NCI-H187 (cell line): Measurements from ENCODE around the gene ANK2.

Experiments
- DNase-seq, 2 experiments: peaks; one replicate each; lab custom pipeline; 2025; lab: John Stamatoyannopoulos, UW

The ANK2 gene

GRCh38 chr4:113049421-113050370, at the start of gene ANK2:
TSS of gene ANK2 (plus strand) at chr4:113049653. CDS start at chr4:113049729, 76 bp downstream.
- peak; percentile 15 to 63 for DNase-seq

GRCh38 chr4:113003841-113004240, 45.6 kb upstream of the ANK2 start:
- no peak for DNase-seq

GRCh38 chr4:113004655-113005054, 44.8 kb upstream of the ANK2 start:
- DNase-seq = no peak

- no peak for DNase-seq
Measured at GRCh38 chr4:113006632-113007031, 42.8 kb upstream of the ANK2 start.

GRCh38 chr4:113007151-113007550, 42.3 kb upstream of the ANK2 start:
- no peak for DNase-seq

- no peak for DNase-seq
Measured at GRCh38 chr4:113008135-113008534, 41.3 kb upstream of the ANK2 start.

- DNase-seq = no peak
Measured at GRCh38 chr4:113008716-113009115, 40.7 kb upstream of the ANK2 start.

GRCh38 chr4:113009461-113009860, 40.0 kb upstream of the ANK2 start:
- no peak for DNase-seq

- DNase-seq = no peak
Measured at GRCh38 chr4:113012122-113012725, 37.2 kb upstream of the ANK2 start.

GRCh38 chr4:113012786-113013185, 36.7 kb upstream of the ANK2 start:
- no peak for DNase-seq

GRCh38 chr4:113013751-113014150, 35.7 kb upstream of the ANK2 start:
- DNase-seq = no peak

- no peak for DNase-seq
Measured at GRCh38 chr4:113016377-113016776, 33.1 kb upstream of the ANK2 start.

- no peak for DNase-seq
Measured at GRCh38 chr4:113020966-113021365, 28.5 kb upstream of the ANK2 start.

- DNase-seq = no peak
Measured at GRCh38 chr4:113024388-113024787, 25.1 kb upstream of the ANK2 start.

GRCh38 chr4:113025416-113025815, 24.0 kb upstream of the ANK2 start:
- DNase-seq = no peak

- no peak for DNase-seq
Measured at GRCh38 chr4:113026556-113026955, 22.9 kb upstream of the ANK2 start.

GRCh38 chr4:113028074-113028473, 21.4 kb upstream of the ANK2 start:
- DNase-seq = no peak

- no peak for DNase-seq
Measured at GRCh38 chr4:113031212-113031611, 18.2 kb upstream of the ANK2 start.

- no peak for DNase-seq
Measured at GRCh38 chr4:113040793-113041192, 8.7 kb upstream of the ANK2 start.

- DNase-seq = no peak
Measured at GRCh38 chr4:113042502-113042901, 7.0 kb upstream of the ANK2 start.

GRCh38 chr4:113043591-113043990, 5.9 kb upstream of the ANK2 start:
- no peak for DNase-seq

- no peak for DNase-seq
Measured at GRCh38 chr4:113050371-113050755, 910 bp downstream of the ANK2 start.

- no peak for DNase-seq
Measured at GRCh38 chr4:113050837-113051236, 1.4 kb downstream of the ANK2 start.
